Stimulated activated CD8-positive, alpha-beta memory T cell treated with anti-CD3 and anti-CD28 coated beads, Interleukin-4, amount 100 ng/mL, for 4 hours (primary cell): ENCODE data around the gene FANCM.
"Not testable (repeated sequence)": the region's sequence is repeated elsewhere in the genome, so short reads cannot be mapped to it uniquely, and the experiment has no call there.

ENCODE experiments used
- DNase-seq, 2 donors: peaks; one replicate each; pipeline ENCODE4 v3.0.0-alpha.2; 2020; ENCODE audit warnings: low read depth in 2 of 2, low spot score in 1 of 2

FANCM gene

DNA sequence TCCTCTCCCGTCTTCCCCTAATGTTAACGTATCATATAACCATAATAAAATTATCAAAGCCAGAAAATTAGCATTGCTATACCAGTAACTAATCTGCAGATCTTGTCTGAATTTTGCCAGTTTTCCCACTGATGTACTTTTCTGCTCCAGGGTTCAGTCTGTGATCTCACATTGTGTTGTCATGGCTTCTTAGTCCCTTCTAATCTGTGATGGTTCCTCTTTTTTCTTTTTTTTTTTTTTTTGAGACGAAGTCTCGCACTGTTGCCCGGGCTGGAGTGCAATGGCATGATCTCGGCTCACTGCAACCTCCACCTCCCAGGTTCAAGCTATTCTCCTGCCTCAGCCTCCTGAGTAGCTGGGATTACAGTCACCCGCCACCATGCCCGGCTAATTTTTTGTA is 6.4 kb downstream of the FANCM start:
- not testable (repeated sequence) for DNase-seq

GRCh38 chr14:45144658-45145057 is 8.9 kb downstream of the FANCM start:
- no peak for DNase-seq

GRCh38 chr14:45145214-45145613 is 9.5 kb downstream of the FANCM start:
- no peak for DNase-seq

DNA sequence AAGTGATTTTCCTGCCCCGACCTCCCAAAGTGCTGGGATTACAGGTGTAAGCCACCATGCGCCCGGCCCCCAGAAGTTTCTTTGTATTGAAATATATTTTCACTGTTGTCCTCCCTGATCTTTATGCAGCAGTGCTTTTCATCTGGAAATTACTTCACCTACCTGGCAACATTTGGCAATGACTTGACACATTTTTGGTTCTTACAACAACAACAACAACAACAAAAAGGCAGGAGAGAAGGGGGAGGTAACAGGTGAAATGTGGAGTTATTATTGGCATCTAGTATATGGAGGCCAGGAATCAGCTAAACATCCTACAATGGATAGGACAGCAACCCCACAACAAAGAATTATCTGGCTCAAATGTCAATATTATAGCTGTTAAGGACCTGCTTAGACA is 13.9 kb downstream of the FANCM start:
- no peak for DNase-seq

DNA sequence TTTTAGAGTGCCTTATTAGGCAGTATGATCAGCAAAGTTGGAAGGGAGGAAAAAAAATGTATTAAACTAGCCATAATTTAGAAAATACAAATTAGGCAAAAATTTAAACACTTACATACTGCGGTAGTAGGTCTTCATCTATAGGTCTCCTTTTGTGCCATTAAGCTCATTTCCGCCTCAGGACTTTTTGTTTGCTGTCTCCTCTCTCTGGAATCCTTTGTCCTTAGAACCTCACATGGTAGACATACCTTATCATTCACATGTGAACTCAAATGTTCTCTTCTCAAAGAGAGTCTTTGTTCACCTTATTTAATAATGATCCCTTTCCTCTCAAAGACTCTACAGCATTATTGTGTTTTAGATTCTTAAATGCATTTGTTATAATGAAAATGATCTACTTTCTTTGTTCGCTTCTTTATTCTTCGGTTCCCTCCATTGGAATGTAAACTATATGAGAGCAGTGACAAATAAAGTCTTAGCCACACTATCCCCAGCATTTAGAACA is 14.7 kb downstream of the FANCM start:
- DNase-seq = no peak

GRCh38 chr14:45156067-45156466 is 20.3 kb downstream of the FANCM start:
- DNase-seq = no peak

GRCh38 chr14:45169906-45170305 is 34.2 kb downstream of the FANCM start:
- DNase-seq = no peak

DNA sequence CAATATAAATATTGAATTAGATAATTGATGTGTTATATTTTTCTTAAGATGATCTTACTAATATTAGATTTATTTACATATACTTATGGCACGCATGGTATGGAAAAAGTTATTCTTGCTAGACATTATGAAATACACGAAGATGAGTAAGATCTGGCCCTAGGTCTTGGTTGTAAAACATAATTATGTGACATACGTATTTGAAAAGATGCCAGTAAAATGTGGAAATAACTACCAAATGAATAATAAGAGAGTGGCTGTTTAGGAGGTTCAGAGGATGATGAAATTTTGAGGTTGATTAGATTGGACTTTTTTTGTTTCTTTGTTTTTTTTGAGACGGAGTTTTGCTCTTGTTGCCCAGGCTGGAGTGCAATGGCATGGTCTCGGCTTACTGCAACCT is 41.3 kb downstream of the FANCM start:
- DNase-seq = no peak

DNA sequence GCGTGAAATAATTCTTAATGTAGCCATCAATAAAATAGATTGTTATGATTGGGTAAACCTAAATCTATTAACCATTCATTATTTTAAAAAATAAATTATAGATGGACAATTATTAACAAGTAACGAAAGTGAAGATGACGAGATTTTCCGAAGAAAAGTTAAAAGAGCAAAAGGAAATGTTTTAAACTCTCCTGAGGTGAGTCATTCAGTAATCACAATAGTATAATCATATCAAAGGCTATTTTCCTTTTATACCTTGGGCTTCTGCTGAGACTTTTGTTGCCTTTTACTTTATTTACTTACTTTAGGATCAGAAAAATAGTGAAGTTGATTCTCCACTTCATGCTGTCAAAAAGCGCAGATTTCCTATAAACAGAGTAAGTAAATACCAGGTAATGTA is 45.6 kb downstream of the FANCM start:
- no peak for DNase-seq

- no peak for DNase-seq
Observed at GRCh38 chr14:45181806-45182205, 46.1 kb downstream of the FANCM start.

DNA sequence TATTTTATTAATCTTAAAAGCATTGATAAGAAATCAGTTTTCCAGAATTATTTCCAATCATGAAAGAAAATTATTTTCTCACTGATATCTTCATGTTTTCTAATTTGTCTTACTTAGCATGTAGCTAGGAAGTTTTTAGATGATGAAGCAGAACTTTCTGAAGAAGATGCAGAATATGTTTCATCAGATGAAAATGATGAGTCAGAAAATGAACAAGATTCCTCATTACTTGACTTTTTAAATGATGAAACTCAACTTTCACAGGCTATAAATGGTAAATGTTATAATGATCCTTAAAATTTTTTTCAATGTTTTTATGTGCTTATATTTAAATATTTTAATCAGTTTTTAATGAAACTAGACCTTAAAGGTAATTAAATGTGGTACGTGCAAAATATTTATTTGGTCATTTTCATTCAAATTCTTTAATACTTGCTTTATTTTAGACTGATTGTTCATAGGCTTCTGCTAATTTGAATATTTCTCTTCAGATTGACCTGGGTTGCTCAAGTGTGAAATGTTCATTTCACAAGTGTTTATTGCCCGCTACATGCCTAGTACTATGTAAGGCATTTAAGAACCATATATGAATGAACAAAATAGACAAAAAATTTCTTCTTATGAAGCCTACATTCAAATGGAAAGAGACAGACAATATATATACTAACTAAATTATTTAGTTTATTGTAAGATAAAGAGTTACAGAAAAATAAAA is 49.5 kb downstream of the FANCM start:
- no peak for DNase-seq

DNA sequence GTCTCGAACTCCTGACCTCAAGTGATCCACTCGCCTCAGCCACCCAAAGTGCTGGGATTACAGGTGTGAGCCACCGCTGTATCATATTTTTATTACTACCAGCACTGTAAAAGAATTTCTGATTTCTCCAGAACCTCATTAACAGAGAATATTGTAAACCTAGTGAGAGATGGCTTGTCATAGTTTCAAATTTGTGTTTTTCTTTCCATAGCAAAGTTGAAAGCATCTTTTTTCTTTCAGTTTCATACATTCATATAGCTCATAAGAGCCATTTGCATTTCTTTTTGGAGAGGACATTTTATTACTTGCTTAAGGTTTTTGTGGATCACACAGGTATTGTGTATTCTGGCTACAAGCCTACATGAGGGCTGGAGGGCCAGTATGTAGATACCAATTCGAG is 59.2 kb downstream of the FANCM start:
- no peak for DNase-seq

GRCh38 chr14:45198551-45198950 is 62.8 kb downstream of the FANCM start:
- no peak for DNase-seq

DNA sequence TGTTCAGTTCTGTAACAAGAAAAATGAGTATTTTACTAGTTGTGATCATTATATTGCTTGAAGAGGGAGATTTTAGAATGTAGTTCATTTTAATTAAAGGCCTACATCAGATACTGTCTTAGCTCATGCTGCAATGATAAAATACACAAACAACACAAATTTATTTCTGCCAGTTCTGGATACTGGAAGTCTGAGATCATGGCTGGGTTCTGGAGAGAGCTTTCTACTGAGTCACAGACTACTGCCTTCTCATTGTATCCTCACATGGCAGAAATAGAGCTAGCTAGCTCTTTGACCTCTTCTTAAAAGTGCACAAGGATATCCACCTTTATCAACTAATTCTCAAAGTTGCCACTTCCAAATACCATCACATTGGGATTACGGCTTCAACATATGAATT is 63.5 kb downstream of the FANCM start:
- DNase-seq = no peak

GRCh38 chr14:45201905-45202304 is 66.2 kb downstream of the FANCM start:
- no peak for DNase-seq

DNA sequence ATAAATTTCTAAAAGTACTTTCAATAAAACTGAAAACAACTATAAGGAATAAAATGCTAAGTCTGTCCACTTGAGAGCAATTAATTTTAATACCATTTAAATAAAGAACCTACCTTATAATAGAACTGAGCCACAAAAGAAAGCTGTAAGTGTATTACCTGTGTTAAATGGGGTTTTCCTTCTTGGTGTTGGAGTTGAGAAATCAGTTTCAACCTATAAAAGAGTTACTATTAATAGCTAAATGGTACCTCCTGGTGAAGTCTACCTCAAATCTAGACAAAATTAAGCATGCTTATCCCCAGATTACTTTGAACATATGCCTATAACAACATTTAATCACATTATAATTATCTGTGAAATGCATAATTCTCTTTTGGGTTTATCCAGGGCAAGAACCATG is 68.5 kb downstream of the FANCM start:
- DNase-seq = no peak

GRCh38 chr14:45210159-45210558 is 74.4 kb downstream of the FANCM start:
- DNase-seq = no peak

DNA sequence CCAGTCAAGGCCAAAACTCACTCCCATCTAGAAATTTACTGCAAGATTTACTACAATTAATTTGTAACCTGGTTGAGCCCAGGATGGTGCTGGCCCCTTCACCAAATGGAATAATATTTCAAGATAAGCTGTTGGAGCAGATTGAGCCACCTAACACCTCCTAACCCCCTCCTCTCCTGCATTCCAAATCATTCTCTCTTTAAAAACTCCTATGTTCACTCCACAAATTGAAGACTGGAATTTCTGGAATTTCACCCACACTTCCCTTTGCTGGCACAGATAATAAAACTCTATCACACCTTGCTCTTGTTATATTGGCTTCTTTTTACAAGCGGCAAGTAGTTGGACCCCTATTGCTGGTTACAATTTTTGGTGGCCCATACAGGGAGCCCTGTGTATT is 75.6 kb downstream of the FANCM start:
- DNase-seq = no peak

- no peak for DNase-seq
Observed at GRCh38 chr14:45212231-45212630, 76.5 kb downstream of the FANCM start.

DNA sequence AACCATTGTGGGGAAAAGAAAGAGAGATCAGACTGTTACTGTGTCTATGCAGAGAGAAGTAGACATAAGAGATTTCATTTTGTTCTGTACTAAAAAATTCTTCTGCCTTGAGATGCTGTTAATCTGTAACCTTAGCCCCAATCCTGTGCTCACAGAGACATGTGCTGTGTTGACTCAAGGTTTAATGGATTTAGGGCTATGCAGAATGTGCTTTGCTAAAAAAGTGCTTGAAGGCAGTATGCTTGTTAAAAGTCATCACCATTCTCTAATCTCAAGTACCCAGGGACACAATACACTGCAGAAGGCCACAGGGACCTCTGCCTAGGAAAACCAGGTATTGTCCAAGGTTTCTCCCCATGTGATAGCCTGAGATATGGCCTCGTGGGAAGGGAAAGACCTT is 78.0 kb downstream of the FANCM start:
- DNase-seq = not testable (repeated sequence)

DNA sequence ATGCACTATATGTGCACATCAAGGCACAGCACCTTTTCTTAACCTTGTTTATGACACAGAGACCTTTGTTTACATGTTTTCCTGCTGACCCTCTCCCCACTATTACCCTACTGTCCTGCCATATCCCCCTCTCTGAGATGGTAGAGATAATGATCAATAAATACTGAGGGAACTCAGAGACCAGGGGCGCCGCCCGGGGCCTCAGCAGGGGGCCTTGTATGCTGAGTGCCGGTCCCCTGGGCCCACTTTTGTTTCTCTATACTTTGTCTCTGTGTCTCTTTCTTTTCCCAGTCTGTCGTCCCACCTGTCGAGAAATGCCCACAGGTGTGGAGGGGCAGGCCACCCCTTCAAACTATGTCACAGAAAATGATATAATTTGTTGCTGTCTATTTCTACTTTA is 78.6 kb downstream of the FANCM start:
- not testable (repeated sequence) for DNase-seq

- no peak for DNase-seq
Observed at GRCh38 chr14:45222485-45223262, 86.9 kb downstream of the FANCM start.

DNA sequence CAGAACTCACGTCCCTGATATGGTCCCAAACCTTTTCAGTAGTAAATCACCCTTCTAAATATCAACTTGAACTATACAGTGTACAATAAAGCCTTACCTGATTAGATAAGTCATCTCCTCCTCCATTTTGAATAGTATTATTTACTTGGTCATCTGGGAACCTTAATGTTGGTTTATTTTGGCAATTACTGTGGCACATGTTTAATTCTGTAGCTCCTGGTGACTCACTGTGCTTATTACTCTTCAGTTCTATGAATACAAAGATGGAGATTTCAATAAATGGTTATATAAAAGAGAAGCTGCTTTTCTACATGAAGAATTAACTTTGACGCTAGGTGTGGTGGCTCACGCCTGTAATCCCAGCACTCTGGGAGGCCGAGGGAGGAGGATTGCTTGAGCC is 91.8 kb downstream of the FANCM start:
- no peak for DNase-seq
